ENCODE measurements around the gene ORAI2.

DNA sequence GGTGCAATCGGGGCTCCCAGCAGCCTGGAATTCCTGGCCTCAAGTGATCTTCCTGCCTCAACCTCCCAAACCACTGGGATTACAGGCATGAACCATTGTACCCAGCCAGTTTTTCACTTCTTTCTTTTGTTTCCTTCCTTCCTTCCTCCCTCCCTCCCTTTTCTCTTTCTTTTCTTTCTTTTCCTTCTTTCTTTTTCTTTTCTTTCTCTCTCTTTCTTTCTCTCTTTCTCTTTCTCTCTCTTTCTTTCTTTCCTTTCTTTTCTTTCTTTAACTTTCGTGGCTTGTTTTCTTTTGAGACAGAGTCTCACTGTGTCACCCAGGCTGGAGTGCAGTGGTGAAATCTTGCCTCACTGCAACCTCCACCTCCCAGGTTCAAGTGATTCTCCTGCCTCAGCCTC, 12.3 kb downstream of the ORAI2 start:
- TF ChIP-seq, protein P1, sequence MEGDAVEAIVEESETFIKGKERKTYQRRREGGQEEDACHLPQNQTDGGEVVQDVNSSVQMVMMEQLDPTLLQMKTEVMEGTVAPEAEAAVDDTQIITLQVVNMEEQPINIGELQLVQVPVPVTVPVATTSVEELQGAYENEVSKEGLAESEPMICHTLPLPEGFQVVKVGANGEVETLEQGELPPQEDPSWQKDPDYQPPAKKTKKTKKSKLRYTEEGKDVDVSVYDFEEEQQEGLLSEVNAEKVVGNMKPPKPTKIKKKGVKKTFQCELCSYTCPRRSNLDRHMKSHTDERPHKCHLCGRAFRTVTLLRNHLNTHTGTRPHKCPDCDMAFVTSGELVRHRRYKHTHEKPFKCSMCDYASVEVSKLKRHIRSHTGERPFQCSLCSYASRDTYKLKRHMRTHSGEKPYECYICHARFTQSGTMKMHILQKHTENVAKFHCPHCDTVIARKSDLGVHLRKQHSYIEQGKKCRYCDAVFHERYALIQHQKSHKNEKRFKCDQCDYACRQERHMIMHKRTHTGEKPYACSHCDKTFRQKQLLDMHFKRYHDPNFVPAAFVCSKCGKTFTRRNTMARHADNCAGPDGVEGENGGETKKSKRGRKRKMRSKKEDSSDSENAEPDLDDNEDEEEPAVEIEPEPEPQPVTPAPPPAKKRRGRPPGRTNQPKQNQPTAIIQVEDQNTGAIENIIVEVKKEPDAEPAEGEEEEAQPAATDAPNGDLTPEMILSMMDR (IDR thresholded peaks at IDR 0.05; ENCODE audit: low read length) = no peak
- no peak for TF ChIP-seq EZH2 (IDR thresholded peaks at IDR 0.05; ENCODE audit: borderline replicate concordance, low read length)

Data from OCI-LY1 (cell line).